HG03378 (cell line): ENCODE measurements around the gene PTCRA.
"Not testable (repeated sequence)": the region's sequence is repeated elsewhere in the genome, so short reads cannot be mapped to it uniquely, and the experiment has no call there.

Source experiments
- ATAC-seq: cut with Tn5 transposase; IDR thresholded peaks from one replicate; pipeline ENCODE4 v1.9.1; 2021; ENCODE audit warnings: mild to moderate bottlenecking, moderate library complexity; ENCODE audit not compliant: unreplicated experiment

Gene PTCRA

DNA sequence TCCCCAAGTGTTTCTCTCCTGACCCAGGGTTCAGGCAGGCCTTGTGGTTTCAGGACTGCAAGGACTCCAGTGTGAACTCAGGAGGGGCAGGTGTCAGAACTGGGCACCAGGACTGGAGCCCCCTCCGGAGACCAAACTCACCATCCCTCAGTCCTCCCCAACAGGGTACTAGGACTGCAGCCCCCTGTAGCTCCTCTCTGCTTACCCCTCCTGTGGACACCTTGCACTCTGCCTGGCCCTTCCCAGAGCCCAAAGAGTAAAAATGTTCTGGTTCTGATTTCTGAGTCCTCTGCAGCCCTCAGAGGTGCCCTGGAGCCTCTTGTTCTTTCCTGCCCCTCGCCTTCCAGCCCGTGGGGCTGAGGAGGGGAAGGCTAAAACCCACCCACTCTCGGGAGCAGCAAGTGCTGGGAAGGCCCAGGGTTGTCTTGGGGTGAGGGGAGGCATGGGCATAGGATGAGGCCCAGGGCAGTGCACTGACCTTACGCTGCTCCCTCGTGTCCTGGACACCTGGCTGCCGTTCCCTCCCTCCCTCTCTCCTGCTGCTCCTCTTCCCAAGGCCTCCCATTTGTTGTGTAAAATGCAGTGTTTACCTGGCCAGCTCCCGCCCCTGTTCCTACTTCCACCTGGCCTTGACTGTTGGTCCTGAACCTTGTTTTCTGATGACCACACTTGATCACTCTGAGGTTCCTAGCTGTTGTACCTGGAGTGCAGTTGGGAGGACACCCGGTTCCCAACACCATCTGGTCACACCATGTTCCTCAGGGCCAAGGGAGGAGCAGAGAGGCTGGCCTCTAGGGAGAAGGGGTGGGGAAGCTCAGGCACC lies 23.3 kb downstream of the PTCRA start:
- ATAC-seq = no peak

DNA sequence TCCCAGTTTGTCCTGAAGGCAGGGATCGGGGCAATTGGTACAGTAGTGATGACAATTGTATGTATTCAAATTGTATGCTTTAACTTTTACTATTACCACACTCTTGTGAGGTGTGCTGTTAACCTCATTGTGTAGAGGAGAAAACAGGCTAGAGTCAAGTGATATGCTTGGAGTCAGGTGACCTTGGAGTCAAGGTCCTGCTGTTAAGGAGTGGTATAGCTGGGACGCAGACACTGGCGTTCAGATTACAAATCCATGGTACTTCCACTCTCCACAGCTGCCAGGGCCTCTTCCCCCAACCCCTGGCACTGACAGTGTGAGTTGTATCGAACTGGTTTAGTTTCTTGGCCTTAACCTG lies 23.9 kb downstream of the PTCRA start:
- no peak for ATAC-seq

DNA sequence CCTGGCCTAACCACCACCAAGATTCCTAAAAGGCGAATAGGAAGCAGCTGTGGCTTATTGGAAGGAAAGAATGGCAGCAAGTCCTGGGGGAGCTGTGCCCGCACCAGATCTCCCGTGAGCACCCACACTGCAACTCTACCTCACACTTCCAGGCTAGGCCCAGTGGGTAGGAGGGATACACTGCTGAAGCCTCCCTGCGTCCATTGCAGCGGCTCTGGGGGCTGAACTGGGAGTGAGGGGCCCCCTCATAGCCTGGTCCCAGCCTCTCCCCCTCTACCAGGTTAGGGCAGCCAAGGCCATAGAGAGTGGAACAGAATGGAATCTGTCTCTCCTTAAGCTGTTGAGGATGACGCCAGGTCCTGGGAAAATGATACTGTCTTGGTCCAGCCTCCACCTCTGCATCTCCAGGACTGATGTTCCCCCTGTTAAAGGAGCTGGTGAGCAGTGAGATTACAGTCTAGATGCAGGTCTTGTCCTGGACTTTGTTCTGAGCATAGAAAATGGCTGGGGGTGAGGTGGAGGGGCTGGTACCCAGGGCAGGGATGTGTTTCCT lies 24.7 kb downstream of the PTCRA start:
- no peak for ATAC-seq

DNA sequence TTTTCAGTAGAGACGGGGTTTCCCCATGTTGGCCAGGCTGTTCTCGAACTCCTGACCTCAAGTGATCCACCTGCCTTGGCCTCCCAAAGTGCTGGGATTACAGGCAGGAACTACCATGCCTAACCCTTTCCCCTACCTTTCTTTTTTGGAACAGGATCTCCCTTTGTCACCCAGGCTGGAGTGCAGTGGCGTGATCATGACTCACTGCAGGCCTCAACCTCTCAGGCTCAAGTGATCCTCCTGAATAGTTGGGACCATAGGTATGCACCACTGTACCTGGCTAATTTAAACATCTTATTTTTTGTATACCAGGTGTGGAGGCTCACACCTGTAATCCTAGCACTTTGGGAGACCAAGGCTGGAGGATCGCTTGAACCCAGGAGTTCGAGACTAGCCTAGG lies 25.5 kb downstream of the PTCRA start:
- not testable (repeated sequence) for ATAC-seq

DNA sequence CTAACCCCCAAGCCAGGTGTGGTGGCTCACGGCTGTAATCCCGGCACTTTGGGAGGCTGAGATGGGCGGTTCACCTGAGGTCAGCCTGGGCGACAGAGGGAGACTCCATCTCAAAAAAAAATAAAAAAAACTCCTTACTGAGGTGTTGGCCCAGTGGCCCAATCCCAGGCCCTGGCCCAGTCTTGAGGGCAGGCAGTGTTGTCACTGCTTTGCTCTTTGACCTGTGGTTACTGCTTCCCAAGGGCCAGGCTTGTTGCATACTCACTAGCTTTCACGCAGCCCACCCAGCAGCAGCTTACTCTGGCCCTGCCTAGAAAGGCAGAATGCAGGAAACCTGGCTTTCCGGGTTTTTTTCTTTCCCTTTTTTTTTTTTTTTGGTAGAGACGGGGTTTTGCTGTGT lies 26.6 kb downstream of the PTCRA start:
- ATAC-seq = no peak

DNA sequence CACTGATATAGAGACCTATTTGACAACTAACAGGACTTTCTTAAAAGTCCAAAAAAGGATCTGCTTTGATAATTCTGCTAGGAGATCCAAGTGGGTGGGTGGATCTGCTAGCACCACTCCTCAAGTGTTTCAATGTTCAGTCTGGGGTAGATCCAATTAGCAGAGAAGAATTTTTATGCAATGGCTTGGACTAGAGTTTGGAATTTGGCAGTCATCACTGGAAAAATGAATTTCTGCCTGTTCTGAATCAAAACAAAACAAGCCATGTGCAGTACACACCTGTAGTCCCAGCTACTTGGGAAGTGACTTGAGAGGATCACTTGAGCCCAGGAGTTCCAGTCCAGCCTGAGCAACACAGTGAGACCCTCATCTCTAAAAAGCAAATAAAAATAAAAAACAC lies 32.1 kb downstream of the PTCRA start:
- no peak for ATAC-seq

DNA sequence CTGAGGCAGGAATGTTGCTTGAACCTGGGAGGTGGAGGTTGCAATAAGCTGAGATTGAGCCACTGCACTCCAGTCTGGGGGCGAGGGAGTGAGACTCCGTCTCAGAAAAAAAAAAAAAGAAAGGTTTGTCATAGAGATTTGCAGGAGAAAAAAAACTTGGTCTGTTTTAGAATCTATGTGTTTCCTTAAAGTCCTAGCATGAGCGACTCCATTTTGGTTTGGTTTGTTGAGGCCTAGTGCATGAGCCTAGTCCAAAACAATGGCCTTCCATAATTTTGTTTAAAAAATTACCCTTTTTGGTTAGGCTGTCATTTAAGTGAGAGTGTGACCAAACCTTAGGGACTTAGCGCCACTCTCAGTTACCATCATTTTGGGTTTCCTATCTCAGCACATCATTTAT lies 36.5 kb downstream of the PTCRA start:
- no peak for ATAC-seq

DNA sequence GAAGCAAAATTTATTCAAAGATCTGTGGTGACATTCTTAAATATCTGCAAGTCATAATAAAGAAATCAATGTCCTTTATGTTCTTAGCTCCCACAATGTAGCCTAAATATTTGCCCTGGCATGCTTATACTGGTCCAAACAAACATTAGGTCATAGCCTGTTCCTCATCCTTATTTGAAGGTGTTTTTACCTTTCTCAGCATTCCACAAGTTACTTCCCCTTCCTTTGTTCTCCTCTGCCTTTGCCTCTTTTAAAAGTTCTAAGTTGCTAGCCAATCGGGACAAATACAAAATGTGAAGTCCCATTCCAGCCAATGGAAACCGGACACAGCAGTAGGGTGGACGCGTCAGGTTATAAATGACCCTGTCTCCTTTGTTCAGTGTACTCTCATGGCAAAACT lies 38.6 kb downstream of the PTCRA start:
- not testable (repeated sequence) for ATAC-seq

DNA sequence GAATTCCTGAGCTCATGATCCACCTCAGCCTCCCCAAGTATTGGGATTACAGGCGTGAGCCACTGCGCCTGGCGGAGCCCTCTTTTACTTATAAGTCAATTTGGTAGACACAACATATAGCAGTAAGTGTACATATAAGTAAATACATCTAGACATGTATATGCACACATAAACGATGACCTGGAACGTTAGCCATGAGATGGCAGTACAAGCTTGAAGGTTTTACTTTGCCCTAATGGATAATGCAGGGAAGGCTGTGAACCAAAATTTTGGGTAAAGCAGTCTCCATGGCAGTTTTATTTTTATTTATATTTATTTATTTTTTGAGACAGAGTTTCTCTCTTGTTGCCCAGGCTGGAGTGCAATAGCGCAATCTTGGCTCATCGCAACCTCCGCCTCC lies 42.3 kb downstream of the PTCRA start:
- no peak for ATAC-seq

DNA sequence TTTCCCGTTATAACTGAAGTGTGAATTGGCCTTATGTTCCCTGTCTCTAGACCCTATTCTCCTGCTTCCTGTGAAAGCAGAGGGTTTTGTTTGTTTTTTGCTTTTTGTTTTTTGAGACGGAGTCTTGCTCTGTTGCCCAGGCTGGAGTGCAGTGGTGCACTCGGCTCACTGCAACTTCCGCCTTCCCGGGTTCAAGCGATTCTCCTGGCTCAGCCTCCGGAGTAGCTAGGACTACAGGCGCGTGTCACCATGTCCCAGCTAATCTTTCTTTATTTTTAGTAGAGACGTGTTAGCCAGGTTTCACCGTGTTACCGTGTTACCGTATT lies 44.0 kb downstream of the PTCRA start:
- ATAC-seq = no peak

DNA sequence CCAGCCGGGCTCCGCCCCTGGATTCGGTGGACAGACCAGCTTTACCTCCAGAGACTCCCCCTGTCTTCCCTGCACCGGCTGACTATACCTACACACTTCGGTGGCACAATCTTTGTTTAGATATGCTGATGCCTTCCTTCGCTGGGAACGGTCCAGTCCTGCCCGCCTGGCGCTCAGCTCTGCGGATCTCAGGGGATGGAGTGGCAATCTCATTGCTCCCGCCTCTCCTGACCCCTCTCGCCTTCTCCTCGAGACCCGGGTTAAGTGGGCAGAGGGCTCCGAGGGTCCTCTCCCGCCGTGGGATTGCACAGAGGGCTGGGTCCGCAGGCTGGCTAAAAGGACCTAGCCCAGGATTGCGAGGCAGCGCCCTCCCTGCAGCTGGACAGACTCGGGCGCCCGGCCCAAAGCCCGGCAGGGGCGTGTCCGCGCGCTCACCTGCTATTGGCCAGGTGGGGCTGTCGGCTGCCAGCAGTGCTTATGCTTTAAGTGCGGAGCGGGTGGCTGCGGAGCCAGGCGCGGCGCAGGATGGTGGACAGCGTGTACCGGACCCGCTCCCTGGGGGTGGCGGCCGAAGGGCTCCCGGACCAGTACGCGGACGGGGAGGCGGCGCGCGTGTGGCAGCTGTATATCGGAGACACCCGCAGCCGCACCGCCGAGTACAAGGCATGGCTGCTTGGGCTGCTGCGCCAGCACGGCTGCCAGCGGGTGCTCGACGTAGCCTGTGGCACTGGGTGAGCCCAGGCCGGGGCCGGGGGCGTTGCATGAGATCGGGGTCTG lies 44.6 kb downstream of the PTCRA start, which contains the start of gene GNMT:
GNMT (plus strand) TSS at position 512 of the 777 bp plus-strand sequence; CDS start at position 526, 14 bp downstream.
- no peak for ATAC-seq

DNA sequence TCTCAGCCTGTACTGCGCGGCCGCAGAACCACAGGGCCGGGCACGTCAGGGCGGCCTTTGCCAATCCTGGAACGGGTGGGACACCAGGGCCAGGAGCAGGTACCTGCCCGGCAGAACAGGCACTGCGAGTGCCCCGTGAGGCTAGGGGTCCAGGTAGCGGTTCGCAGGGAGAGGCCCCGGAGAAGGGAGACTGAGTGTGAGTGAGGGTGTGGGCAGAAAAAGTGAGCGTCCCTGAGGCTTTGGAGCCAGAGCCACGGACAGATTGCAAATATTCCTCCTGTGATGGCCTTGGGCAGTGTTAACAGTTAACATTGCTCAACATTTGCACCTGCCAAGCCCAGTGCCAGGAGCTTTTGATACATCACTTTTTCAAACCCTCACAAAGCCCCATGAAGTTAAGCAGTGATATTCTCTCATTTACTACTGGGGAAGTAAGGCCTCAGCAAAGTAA lies 45.2 kb downstream of the PTCRA start:
- ATAC-seq = no peak

DNA sequence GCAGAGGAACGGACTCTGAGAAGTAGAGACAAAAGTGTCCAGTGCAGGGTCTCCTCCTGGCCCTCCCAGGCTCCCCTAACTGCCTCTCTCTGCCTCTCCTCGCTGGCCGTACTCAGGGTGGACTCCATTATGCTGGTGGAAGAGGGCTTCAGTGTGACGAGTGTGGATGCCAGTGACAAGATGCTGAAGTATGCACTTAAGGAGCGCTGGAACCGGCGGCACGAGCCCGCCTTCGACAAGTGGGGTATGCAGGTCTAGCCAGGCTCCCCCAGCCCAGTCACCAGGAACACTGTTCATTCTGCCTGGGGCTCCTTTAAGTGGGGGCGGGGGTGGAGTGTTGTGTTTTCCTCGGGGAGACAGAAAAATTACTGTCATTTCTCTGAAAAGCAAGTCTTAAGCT lies 46.2 kb downstream of the PTCRA start:
- ATAC-seq = no peak

DNA sequence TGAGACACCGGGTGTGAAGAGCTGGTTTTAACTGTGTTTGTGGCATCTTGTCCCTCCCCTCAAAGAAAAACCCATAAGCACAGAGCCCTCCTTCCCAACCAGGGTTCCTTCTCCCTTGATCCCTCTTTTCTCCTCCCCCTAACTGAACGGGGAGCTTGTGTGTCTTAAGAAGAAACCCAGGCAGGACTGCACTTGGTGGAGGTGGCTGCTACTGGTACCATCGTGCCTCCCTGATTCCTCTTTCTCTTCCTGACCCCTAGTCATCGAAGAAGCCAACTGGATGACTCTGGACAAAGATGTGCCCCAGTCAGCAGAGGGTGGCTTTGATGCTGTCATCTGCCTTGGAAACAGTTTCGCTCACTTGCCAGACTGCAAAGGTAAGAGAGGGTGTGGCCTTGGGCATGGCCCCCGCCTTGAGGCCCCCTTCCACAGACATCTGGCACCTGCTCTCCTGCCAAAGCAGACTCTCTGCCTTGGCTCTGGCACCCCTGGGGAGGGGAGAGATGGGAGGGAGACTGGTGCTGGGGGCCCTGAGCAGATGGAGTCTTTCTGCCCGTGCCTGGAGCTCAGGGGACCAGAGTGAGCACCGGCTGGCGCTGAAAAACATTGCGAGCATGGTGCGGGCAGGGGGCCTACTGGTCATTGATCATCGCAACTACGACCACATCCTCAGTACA lies 46.8 kb downstream of the PTCRA start:
- no peak for ATAC-seq

DNA sequence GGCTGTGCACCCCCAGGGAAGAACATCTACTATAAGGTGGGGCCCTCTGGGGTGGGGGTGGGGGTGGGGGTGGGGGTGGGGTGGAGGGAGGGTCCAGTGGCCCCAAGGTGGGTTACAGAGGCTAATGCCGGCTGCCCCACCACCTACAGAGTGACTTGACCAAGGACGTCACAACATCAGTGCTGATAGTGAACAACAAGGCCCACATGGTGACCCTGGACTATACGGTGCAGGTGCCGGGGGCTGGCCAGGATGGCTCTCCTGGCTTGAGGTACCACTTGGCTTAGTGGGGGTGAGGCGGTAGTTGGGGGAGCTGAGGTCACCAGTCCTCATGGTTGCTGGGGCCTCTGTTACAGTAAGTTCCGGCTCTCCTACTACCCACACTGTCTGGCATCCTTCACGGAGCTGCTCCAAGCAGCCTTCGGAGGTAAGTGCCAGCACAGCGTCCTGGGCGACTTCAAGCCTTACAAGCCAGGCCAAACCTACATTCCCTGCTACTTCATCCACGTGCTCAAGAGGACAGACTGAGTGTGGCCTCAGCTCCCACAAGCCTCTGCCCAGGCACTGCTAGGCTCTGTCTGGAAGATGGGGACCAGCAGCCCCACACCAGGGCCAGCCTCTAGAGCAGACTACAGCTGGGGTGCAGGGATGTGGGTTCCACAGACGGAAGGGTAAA lies 47.5 kb downstream of the PTCRA start:
- ATAC-seq = no peak

DNA sequence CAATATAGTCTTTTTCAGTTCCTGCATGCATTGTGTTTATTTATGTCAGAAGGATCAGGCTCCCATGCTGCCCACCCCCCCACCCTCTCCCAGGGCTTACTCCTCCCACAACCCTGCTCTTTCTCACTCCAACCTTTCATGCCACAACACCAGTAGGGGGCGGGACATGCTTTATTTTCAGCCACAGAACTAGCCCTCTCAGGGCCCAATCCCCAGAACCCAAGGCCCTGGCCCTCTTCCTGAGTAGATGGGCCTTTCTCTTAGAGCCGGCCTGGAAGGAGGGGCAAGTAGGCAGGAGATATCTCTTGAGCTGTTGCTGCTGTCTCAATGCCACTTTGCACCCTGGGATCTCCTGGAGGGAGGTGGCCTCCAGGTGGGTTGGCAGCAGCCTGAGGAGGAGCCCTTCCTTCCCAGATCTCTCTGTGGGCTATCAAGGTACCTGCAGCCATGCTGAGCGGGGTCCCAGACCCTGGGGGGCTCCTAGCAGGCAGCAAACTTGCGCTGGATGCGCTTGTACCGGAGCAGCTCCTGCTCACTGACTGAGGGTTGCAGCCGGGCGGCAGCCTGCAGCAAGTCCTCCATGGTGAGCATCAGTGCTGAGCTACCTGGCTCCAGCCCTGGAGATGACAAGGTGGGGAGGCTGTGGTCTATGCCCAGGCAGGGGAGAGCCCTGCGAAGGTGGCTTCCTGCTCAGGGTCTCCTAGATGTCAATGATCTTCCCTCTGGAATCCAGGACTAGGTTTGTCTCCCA lies 48.2 kb downstream of the PTCRA start:
- ATAC-seq = no peak

DNA sequence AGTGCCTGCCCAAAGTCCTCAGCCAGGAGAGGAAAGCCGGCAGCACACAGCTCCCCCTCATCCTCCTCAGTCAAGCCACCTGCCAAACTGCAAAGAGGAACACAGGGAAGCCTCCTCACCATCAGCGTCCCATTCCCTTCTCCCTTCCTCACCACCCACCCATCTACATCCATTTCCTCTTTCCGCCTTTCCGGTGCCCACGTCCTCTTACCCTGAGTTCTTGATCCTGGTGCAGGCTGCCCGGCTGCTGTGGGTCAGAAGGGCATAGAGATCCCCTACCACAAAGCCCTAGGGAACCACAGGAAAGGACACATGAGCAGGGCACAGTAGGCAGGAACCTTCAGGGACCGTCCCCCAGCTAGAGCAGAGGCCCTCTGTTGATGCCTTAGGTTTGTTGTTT lies 50.7 kb downstream of the PTCRA start:
- ATAC-seq = no peak

DNA sequence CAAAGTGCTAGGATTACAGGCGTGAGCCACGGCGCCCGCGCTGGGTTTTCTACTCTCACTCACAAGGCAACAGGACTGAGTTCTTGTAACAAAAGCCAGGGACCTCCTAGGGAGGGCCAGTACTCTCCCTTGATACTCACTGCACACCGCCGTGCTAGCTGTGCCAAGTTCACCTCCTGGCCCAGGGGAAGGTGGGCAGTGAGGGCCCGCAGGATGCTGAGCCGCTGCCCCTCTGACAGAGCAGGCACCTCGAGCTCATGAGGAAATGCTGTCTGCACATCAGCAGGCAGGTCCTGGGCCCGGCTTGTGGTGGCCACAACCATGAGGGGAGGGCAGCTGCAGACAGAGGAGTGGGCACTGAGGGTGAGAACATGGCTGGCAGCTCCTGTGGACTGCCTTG lies 51.4 kb downstream of the PTCRA start:
- no peak for ATAC-seq

DNA sequence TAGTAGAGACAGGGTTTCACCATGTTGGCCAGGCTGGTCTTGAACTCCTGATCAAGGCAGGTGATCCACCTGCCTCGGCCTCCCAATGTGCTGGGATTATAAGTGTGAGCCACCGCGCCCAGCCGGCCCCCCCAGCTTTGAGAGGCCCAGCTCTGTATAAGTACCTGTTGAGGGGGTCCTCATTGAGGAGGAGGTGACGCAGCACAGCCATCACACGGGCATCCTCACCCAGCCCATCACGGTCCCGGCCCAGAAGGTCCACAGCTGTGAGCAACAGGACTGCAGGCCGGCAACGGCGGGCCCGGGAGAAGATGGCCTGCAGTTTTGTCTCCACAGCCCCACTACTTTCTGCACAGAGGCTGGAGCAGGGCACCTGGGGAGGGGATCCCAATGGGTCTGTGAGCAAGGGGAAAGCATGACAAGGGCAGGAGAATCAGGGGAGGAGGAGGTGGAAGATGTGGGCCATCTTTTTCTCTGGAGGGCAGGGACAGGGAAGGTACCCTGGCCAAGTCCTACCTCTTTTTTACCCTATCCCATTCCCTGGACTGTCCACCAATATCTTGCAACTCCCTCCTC lies 52.4 kb downstream of the PTCRA start:
- no peak for ATAC-seq

DNA sequence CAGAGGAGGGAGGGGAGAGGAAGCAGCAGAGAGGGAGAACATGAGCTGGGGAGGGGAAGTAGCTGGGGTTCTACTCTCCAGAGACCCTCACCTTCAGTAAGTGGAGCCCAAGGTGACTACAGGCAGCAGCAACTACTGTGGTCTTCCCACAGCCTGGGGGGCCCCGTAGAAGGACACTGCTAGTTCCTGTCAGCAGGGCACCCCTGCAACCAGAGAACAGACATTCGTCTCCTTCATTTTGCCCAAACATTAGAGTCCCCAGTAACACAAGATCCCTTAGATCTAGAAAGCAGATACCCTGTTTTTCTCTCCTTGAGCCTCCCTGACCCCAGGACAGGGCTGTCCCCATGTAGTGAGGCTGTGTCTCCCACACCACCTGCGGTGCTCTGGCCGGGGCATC lies 52.9 kb downstream of the PTCRA start:
- ATAC-seq = no peak
